HepG2 (cell line): ENCODE results near the gene DNAJB11. TPM values are rescaled to one million over a fixed set of nuclear protein-coding genes. Genes with fewer than 3 reads are reported as not detected.

Experiments used
- FOXK2 ChIP-seq: fragments of 450-650 bp; IDR thresholded peaks from 2 replicates; pipeline ENCODE4 v1.6.1; 2016
- GABPB1 ChIP-seq: IDR thresholded peaks from 2 replicates; pipeline ENCODE4 v1.6.1; 2016; ENCODE audit warnings: mild to moderate bottlenecking, missing genetic modification reagents, moderate library complexity, missing compliant biosample characterization
- HNF1B ChIP-seq: sonication (generic); formaldehyde crosslinking; IDR thresholded peaks from 2 replicates; pipeline ENCODE4 v1.5.1; 2020; ENCODE audit warnings: mild to moderate bottlenecking, moderate library complexity, missing genetic modification reagents
- SETDB1 ChIP-seq: sonication (generic); formaldehyde crosslinking; IDR thresholded peaks from 2 replicates; pipeline ENCODE4 v1.5.1; 2020; ENCODE audit warnings: missing genetic modification reagents, mild to moderate bottlenecking, borderline replicate concordance
- ZBTB4 ChIP-seq: sonication (generic); formaldehyde crosslinking; IDR thresholded peaks from 2 replicates; pipeline ENCODE4 v1.4.0; 2020; ENCODE audit warnings: missing genetic modification reagents, mild to moderate bottlenecking, borderline replicate concordance
- ZC3H4 ChIP-seq: sonication (generic); formaldehyde crosslinking; IDR thresholded peaks from 2 replicates; pipeline ENCODE4 v1.4.0; 2020; ENCODE audit warnings: missing genetic modification reagents, borderline replicate concordance
- ZKSCAN8 ChIP-seq: IDR thresholded peaks from 2 replicates; pipeline ENCODE4 v1.6.1; 2016; ENCODE audit warnings: borderline replicate concordance, missing genetic modification reagents, missing compliant biosample characterization
- ZNF232 ChIP-seq: sonication (generic); formaldehyde crosslinking; IDR thresholded peaks from 2 replicates; pipeline ENCODE4 v1.4.0; 2020; ENCODE audit warnings: missing genetic modification reagents, borderline replicate concordance
- ZNF275 ChIP-seq: sonication (generic); formaldehyde crosslinking; IDR thresholded peaks from 2 replicates; pipeline ENCODE4 v1.8.0; 2022; ENCODE audit warnings: missing genetic modification reagents, mild to moderate bottlenecking, inconsistent platforms, borderline replicate concordance
- ZNF564 ChIP-seq: sonication (generic); formaldehyde crosslinking; IDR thresholded peaks from 2 replicates; pipeline ENCODE4 v1.8.1; 2023; ENCODE audit warnings: mild to moderate bottlenecking, missing genetic modification reagents
- ZNF777 ChIP-seq: sonication (generic); formaldehyde crosslinking; IDR thresholded peaks from 2 replicates; pipeline ENCODE4 v1.4.0; 2020; ENCODE audit warnings: missing genetic modification reagents
- ZNF780A ChIP-seq: sonication (generic); formaldehyde crosslinking; IDR thresholded peaks from 2 replicates; pipeline ENCODE4 v1.8.0; 2022; ENCODE audit warnings: mild to moderate bottlenecking, missing genetic modification reagents, moderate library complexity
- polyA plus RNA-seq, 8 experiments: library from polyadenylated mRNA; depleted of rRNA in 3 of 8; stranded (reverse) in 7 of 8; unstranded in 1 of 8; fragments of >200 nt; fragmentation: Illumina TruSeq in 4 of 8; extraction: Trizol in 4 of 8; gene quantifications; 2 replicates each; pipeline versions ENCODE4 v1.2.1 to v1.2.3, GENCODE V29; 2011 to 2016; ENCODE audit warnings: low read depth in 4 of 8, missing spikeins in 1 of 8, mixed read lengths in 1 of 8; ENCODE audit not compliant: insufficient read depth in 1 of 8
- total RNA-seq, 5 experiments: library from RNA; depleted of rRNA; stranded (reverse); fragments of >200 nt; fragmentation: Illumina TruSeq; extraction: Trizol; gene quantifications; 2 replicates each; pipeline ENCODE4 v1.2.3, GENCODE V29; 2016; ENCODE audit warnings: low read depth in 1 of 5
- TF ChIP-seq, protein P1 (sequence below): sonication (generic); formaldehyde crosslinking; IDR thresholded peaks from 2 replicates; pipeline ENCODE4 v1.4.0; 2020; ENCODE audit warnings: missing genetic modification reagents
- TF ChIP-seq, protein P2 (sequence below): sonication (generic); formaldehyde crosslinking; IDR thresholded peaks from 2 replicates; pipeline ENCODE4 v1.4.0; 2020; ENCODE audit warnings: missing genetic modification reagents
- TF ChIP-seq, protein P3 (sequence below): sonication (generic); formaldehyde crosslinking; conservative IDR thresholded peaks from 2 replicates; pipeline ENCODE4 v1.5.0; 2020; ENCODE audit warnings: missing genetic modification reagents

Gene DNAJB11
- total and polyA plus RNA-seq, 2 of the 13 experiments (the other 11 are each of a cell fraction or from before 2014, with no cell fraction given), result 41.0 to 132 TPM

DNA sequence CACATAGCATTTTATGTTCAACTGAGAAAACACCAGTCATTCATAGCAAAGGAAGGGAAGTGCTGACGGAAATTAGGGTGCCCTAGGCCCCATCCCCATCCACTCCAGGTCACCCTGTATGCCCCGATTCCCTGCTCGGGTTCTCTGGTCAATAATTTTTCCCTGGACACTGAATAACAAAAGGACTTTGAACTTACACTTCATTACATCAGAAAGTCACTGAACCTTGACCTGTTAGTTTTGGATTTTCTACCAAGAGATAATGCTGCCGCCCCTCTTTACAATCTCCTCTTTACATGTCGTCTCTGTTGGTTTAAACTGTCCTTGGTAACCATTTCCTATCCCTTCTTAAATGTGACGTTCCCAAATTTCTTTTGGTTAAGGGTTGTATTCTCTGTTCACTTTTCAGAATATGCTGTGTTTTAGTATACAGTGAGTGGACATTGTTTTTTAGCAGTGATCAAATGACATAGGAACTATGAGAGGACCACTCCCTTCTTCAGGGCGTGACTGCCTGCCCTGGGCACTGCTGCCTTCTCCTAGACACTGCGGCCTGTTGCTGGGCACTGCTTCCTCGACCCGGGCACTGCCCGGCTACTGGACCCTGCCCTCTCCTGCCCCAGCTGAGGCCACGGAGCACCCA, 28.7 kb downstream of the DNAJB11 start (continued):
- TF ChIP-seq ZBTB4, result no peak
- peak; percentile 56 for TF ChIP-seq GABPB1
- TF ChIP-seq, protein P1, sequence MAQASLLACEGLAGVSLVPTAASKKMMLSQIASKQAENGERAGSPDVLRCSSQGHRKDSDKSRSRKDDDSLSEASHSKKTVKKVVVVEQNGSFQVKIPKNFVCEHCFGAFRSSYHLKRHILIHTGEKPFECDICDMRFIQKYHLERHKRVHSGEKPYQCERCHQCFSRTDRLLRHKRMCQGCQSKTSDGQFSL (CRISPR knock-in tag), result no peak
- no peak for TF ChIP-seq ZNF564 (CRISPR knock-in tag)
- TF ChIP-seq ZNF777, result no peak
- no peak; the same call in 1 of the 2 replicates for TF ChIP-seq ZNF275 (CRISPR knock-in tag)
- TF ChIP-seq FOXK2, result no peak
- TF ChIP-seq, protein P2, sequence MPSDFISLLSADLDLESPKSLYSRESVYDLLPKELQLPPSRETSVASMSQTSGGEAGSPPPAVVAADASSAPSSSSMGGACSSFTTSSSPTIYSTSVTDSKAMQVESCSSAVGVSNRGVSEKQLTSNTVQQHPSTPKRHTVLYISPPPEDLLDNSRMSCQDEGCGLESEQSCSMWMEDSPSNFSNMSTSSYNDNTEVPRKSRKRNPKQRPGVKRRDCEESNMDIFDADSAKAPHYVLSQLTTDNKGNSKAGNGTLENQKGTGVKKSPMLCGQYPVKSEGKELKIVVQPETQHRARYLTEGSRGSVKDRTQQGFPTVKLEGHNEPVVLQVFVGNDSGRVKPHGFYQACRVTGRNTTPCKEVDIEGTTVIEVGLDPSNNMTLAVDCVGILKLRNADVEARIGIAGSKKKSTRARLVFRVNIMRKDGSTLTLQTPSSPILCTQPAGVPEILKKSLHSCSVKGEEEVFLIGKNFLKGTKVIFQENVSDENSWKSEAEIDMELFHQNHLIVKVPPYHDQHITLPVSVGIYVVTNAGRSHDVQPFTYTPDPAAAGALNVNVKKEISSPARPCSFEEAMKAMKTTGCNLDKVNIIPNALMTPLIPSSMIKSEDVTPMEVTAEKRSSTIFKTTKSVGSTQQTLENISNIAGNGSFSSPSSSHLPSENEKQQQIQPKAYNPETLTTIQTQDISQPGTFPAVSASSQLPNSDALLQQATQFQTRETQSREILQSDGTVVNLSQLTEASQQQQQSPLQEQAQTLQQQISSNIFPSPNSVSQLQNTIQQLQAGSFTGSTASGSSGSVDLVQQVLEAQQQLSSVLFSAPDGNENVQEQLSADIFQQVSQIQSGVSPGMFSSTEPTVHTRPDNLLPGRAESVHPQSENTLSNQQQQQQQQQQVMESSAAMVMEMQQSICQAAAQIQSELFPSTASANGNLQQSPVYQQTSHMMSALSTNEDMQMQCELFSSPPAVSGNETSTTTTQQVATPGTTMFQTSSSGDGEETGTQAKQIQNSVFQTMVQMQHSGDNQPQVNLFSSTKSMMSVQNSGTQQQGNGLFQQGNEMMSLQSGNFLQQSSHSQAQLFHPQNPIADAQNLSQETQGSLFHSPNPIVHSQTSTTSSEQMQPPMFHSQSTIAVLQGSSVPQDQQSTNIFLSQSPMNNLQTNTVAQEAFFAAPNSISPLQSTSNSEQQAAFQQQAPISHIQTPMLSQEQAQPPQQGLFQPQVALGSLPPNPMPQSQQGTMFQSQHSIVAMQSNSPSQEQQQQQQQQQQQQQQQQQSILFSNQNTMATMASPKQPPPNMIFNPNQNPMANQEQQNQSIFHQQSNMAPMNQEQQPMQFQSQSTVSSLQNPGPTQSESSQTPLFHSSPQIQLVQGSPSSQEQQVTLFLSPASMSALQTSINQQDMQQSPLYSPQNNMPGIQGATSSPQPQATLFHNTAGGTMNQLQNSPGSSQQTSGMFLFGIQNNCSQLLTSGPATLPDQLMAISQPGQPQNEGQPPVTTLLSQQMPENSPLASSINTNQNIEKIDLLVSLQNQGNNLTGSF (CRISPR knock-in tag), result no peak
- peak; percentile 56; the same call in 1 of the 2 replicates for TF ChIP-seq ZNF780A (CRISPR knock-in tag)
- 0 out of 2 replicates have a peak, but pooled peaks have one; percentile 33 for TF ChIP-seq ZC3H4 (CRISPR knock-in tag)
- TF ChIP-seq ZKSCAN8, result peak; percentile 41; the same call in 1 of the 2 replicates
- no peak for TF ChIP-seq SETDB1 (CRISPR knock-in tag)
- peak; percentile 57; the same call in 1 of the 2 replicates for TF ChIP-seq HNF1B (CRISPR knock-in tag)
- TF ChIP-seq, protein P3, sequence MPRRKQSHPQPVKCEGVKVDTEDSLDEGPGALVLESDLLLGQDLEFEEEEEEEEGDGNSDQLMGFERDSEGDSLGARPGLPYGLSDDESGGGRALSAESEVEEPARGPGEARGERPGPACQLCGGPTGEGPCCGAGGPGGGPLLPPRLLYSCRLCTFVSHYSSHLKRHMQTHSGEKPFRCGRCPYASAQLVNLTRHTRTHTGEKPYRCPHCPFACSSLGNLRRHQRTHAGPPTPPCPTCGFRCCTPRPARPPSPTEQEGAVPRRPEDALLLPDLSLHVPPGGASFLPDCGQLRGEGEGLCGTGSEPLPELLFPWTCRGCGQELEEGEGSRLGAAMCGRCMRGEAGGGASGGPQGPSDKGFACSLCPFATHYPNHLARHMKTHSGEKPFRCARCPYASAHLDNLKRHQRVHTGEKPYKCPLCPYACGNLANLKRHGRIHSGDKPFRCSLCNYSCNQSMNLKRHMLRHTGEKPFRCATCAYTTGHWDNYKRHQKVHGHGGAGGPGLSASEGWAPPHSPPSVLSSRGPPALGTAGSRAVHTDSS (CRISPR knock-in tag), result no peak
- no peak for TF ChIP-seq ZNF232 (CRISPR knock-in tag)
